Activated naive CD4-positive, alpha-beta T cell treated with anti-CD3 and anti-CD28 coated beads, Interleukin-2, amount 10 ng/mL, durations not matched to agents 5 hours and 36 hours (primary cell): Measurements from ENCODE around the gene XRN2. TPM values are rescaled to one million over a fixed set of nuclear protein-coding genes. Genes with fewer than 3 reads are reported as not detected.

Source experiments
- total RNA-seq, 2 experiments: library from RNA; stranded (reverse); gene quantifications; one replicate each; pipeline ENCODE4 v1.2.3, GENCODE V29; 2021

Gene XRN2
- 10 to 100 TPM; 72.6 to 73.7 TPM for total RNA-seq

GRCh38 chr20:21303061-21303871 is at the start of gene XRN2:
Gene XRN2, plus strand, starts transcription at chr20:21303331. Its CDS starts 68 bp downstream, at chr20:21303399.

GRCh38 chr20:21397341-21398108 is 94.4 kb downstream of the XRN2 start, which contains the start of gene NKX2-4:
Gene NKX2-4, minus strand, starts transcription at chr20:21397526. Its CDS starts 127 bp downstream, at chr20:21397399.

Other genes starting within 250 kb of the XRN2 start
- not detected for gene LINC00237, start 197.0 kb upstream of the XRN2 start, total RNA-seq
- gene KIZ, start 177.2 kb upstream of the XRN2 start, total RNA-seq = 10 to 100 TPM; 18.9 to 24.3 TPM
- gene NKX2-4, start 94.2 kb downstream of the XRN2 start, total RNA-seq = not detected
- not detected for gene NKX2-2, start 210.7 kb downstream of the XRN2 start, total RNA-seq